ENCODE results near the gene SLC4A9.
"Not testable (repeated sequence)": the region's sequence is repeated elsewhere in the genome, so short reads cannot be mapped to it uniquely, and the experiment has no call there.

Gene SLC4A9

GRCh38 chr5:140340605-140341121, 19.3 kb upstream of the SLC4A9 start:
- no peak for DNase-seq

- no peak for DNase-seq
Measured at GRCh38 chr5:140341591-140341990, 18.4 kb upstream of the SLC4A9 start.

- DNase-seq, result no peak
Measured at GRCh38 chr5:140342287-140342686, 17.7 kb upstream of the SLC4A9 start.

GRCh38 chr5:140342896-140343295, 17.1 kb upstream of the SLC4A9 start:
- DNase-seq, result no peak

GRCh38 chr5:140343849-140344248, 16.1 kb upstream of the SLC4A9 start:
- DNase-seq, result not testable (repeated sequence)

GRCh38 chr5:140344683-140345423, 15.1 kb upstream of the SLC4A9 start:
- no peak for DNase-seq

- DNase-seq, result no peak
Measured at GRCh38 chr5:140345919-140346347, 14.1 kb upstream of the SLC4A9 start.

GRCh38 chr5:140346348-140347221, 13.4 kb upstream of the SLC4A9 start, which contains the start of gene HBEGF:
HBEGF (minus strand) TSS chr5:140346603; CDS start chr5:140346328, 275 bp downstream.
- DNase-seq, result peak; percentile 66

- no peak for DNase-seq
Measured at GRCh38 chr5:140347360-140347759, 12.6 kb upstream of the SLC4A9 start.

GRCh38 chr5:140348104-140348503, 11.9 kb upstream of the SLC4A9 start:
- DNase-seq, result no peak

- DNase-seq, result no peak
Measured at GRCh38 chr5:140349244-140349643, 10.8 kb upstream of the SLC4A9 start.

GRCh38 chr5:140351609-140352334, 8.2 kb upstream of the SLC4A9 start:
- DNase-seq, result peak; percentile 57

GRCh38 chr5:140355546-140355945, 4.4 kb upstream of the SLC4A9 start:
- DNase-seq, result no peak

GRCh38 chr5:140356853-140357725, 2.9 kb upstream of the SLC4A9 start:
- no peak for DNase-seq

GRCh38 chr5:140357726-140358093, 2.3 kb upstream of the SLC4A9 start:
- peak; percentile 86 for DNase-seq

GRCh38 chr5:140358738-140359310, 1.2 kb upstream of the SLC4A9 start:
- DNase-seq, result no peak

GRCh38 chr5:140360681-140361479, 886 bp downstream of the SLC4A9 start:
- no peak for DNase-seq

GRCh38 chr5:140361901-140362300, 1.9 kb downstream of the SLC4A9 start:
- DNase-seq, result no peak

- DNase-seq, result no peak
Measured at GRCh38 chr5:140362311-140362710, 2.3 kb downstream of the SLC4A9 start.

- peak; percentile 47 for DNase-seq
Measured at GRCh38 chr5:140362875-140363630, 3.1 kb downstream of the SLC4A9 start.
